GM19452 (cell line): ENCODE measurements around the gene NRP2.
A peak's percentile ranks its signal among the peaks of the same experiment; 100 is the strongest.

ENCODE experiments used
- ATAC-seq: cut with Tn5 transposase; IDR thresholded peaks from one replicate; pipeline ENCODE4 v1.9.1; 2021; ENCODE audit not compliant: unreplicated experiment

NRP2 gene

GRCh38 chr2:205705511-205706349 is 23.4 kb downstream of the NRP2 start:
- ATAC-seq = no peak

- peak; percentile 96 for ATAC-seq
Measured at GRCh38 chr2:205706769-205707381, 24.6 kb downstream of the NRP2 start.

GRCh38 chr2:205708231-205708631 is 25.9 kb downstream of the NRP2 start:
- no peak for ATAC-seq

GRCh38 chr2:205709319-205709718 is 27.0 kb downstream of the NRP2 start:
- ATAC-seq = no peak

- no peak for ATAC-seq
Measured at GRCh38 chr2:205712508-205712907, 30.2 kb downstream of the NRP2 start.

GRCh38 chr2:205713086-205713485 is 30.8 kb downstream of the NRP2 start:
- ATAC-seq = no peak

- ATAC-seq = peak; percentile 69
Measured at GRCh38 chr2:205714058-205714776, 31.9 kb downstream of the NRP2 start.

- ATAC-seq = no peak
Measured at GRCh38 chr2:205714789-205715720, 32.8 kb downstream of the NRP2 start.

GRCh38 chr2:205715831-205716525 is 33.7 kb downstream of the NRP2 start:
- ATAC-seq = no peak

- no peak for ATAC-seq
Measured at GRCh38 chr2:205717175-205717846, 35.0 kb downstream of the NRP2 start.

GRCh38 chr2:205717999-205718398 is 35.7 kb downstream of the NRP2 start:
- ATAC-seq = no peak

GRCh38 chr2:205719847-205720246 is 37.5 kb downstream of the NRP2 start:
- no peak for ATAC-seq

- no peak for ATAC-seq
Measured at GRCh38 chr2:205720451-205720902, 38.2 kb downstream of the NRP2 start.

- ATAC-seq = no peak
Measured at GRCh38 chr2:205721057-205721449, 38.8 kb downstream of the NRP2 start.

- ATAC-seq = no peak
Measured at GRCh38 chr2:205722283-205722918, 40.1 kb downstream of the NRP2 start.

GRCh38 chr2:205723179-205723578 is 40.9 kb downstream of the NRP2 start:
- no peak for ATAC-seq

GRCh38 chr2:205725059-205725458 is 42.8 kb downstream of the NRP2 start:
- ATAC-seq = no peak

GRCh38 chr2:205726506-205726905 is 44.2 kb downstream of the NRP2 start:
- no peak for ATAC-seq

- ATAC-seq = no peak
Measured at GRCh38 chr2:205727174-205727573, 44.9 kb downstream of the NRP2 start.
